BJ (cell line): Measurements from ENCODE around the gene CPOX. TPM values are rescaled to one million over a fixed set of nuclear protein-coding genes. Genes with fewer than 3 reads are reported as not detected.
A peak's percentile ranks its signal among the peaks of the same experiment; 100 is the strongest.

ENCODE experiments used
- CTCF ChIA-PET: fragments of 350-600 bp; formaldehyde crosslinking; extraction: SDS; loops from one replicate; lab custom pipeline; 2021; ENCODE audit warnings: antibody characterized with exemption, inconsistent platforms; lab: Yijun Ruan, JAX
- POLR2A ChIA-PET: fragments of 300-600 bp; sonication (Branson Sonifier 250); formaldehyde crosslinking; extraction: SDS; loops from one replicate; lab custom pipeline; 2021; ENCODE audit warnings: antibody characterized with exemption; lab: Charles Lee
- DNase-seq: peaks from one replicate; pipeline ENCODE4 v3.0.0-alpha.2; 2011; ENCODE audit warnings: low read depth
- H3K27me3 ChIP-seq: 2 replicates; pipeline ENCODE4 v1.6.0; 2011; ENCODE audit warnings: low read length; ENCODE audit not compliant: control insufficient read depth, insufficient read depth
- H3K36me3 ChIP-seq: 2 replicates; pipeline ENCODE4 v1.5.1; 2011; ENCODE audit warnings: low read length; ENCODE audit not compliant: control insufficient read depth, insufficient read depth
- H3K4me3 ChIP-seq: 2 replicates; pipeline ENCODE4 v1.5.1; 2011; ENCODE audit warnings: low read depth, mild to moderate bottlenecking, control low read depth, low read length
- CTCF ChIP-seq: IDR thresholded peaks from 2 replicates; pipeline ENCODE4 v1.5.1; 2011; ENCODE audit warnings: low read depth, mild to moderate bottlenecking, control low read depth, inconsistent platforms, low read length, moderate library complexity; ENCODE audit not compliant: insufficient read depth
- polyA plus RNA-seq: library from polyadenylated mRNA; depleted of rRNA; stranded (reverse); fragments of >200 nt; gene quantifications from 2 replicates; pipeline ENCODE4 v1.2.3, GENCODE V29; 2011

Gene CPOX
- polyA plus RNA-seq, 1 experiment: 11.1 TPM

GRCh38 chr3:98596087-98596486 is 2.7 kb upstream of the CPOX start:
- Histone ChIP-seq H3K27me3 (peaks cover 4% of the 10 kb centered on the region), H3K36me3 (no peaks in the 10 kb centered on the region), H3K4me3 (no peak overlapping the region)
- TF ChIP-seq CTCF: no peak
- POLR2A ChIA-PET: no interaction called here
- CTCF ChIA-PET: interaction anchor here (0.5 to 2.6 kb wide), 13 partner anchors 8 to 398 kb away, joined by 3 to 27 read pairs (median 5); no protein-coding TSS in a partner anchor
- DNase-seq: no peak

- peaks cover 4% of the 10 kb centered on the region for H3K27me3 ChIP-seq
- peaks cover 1% of the 10 kb centered on the region; the same call in 1 of the 2 replicates for H3K36me3 ChIP-seq
- no peak overlapping the region for H3K4me3 ChIP-seq
- ChIA-PET POLR2A (no interaction called here), CTCF (interaction anchor here (1.0 to 4.2 kb wide), 5 partner anchors 7 to 399 kb away, joined by 3 to 26 read pairs (median 12); no protein-coding TSS in a partner anchor)
- no peak for TF ChIP-seq CTCF
- DNase-seq: no peak
These were observed 1.4 kb upstream of the CPOX start for GRCh38 chr3:98594628-98595324.

GRCh38 chr3:98592345-98592935 is 971 bp downstream of the CPOX start:
- Histone ChIP-seq H3K36me3 (peaks cover 1% of the 10 kb centered on the region; the same call in 1 of the 2 replicates), H3K4me3 (peak overlapping the region; percentile 81), H3K27me3 (no peaks in the 10 kb centered on the region)
- DNase-seq: no peak
- no peak for TF ChIP-seq CTCF
- ChIA-PET POLR2A (no interaction called here), CTCF (interaction anchor here (3.2 to 4.2 kb wide), 2 partner anchors 10 to 221 kb away, joined by 12 to 26 read pairs; no protein-coding TSS in a partner anchor)

- no peak for DNase-seq
- ChIA-PET POLR2A (no interaction called here), CTCF (interaction anchor here (0.5 to 1.2 kb wide), 3 partner anchors 13 to 221 kb away, joined by 3 read pairs; no protein-coding TSS in a partner anchor)
- no peak overlapping the region for H3K4me3 ChIP-seq
- H3K36me3 ChIP-seq: peaks cover 1% of the 10 kb centered on the region
- no peak for TF ChIP-seq CTCF
- no peaks in the 10 kb centered on the region for H3K27me3 ChIP-seq
These were observed 3.9 kb downstream of the CPOX start for GRCh38 chr3:98589331-98590036.

GRCh38 chr3:98588065-98588464 is 5.3 kb downstream of the CPOX start:
- H3K36me3 ChIP-seq: peaks cover 1% of the 10 kb centered on the region
- CTCF ChIA-PET: interaction anchor here (0.6 to 1.5 kb wide), 3 partner anchors 17 to 172 kb away, joined by 3 to 4 read pairs (median 3); no protein-coding TSS in a partner anchor
- POLR2A ChIA-PET: no interaction called here

More at GRCh38 chr3:98588065-98588464, 5.3 kb downstream of the CPOX start:
- TF ChIP-seq CTCF: peak; percentile 55
- no peak for DNase-seq
- no peak overlapping the region for H3K4me3 ChIP-seq
- no peaks in the 10 kb centered on the region for H3K27me3 ChIP-seq
